ENCODE data around the gene CREB5. TPM values are rescaled to one million over a fixed set of nuclear protein-coding genes. Genes with fewer than 3 reads are reported as not detected.

The CREB5 gene, protein sequence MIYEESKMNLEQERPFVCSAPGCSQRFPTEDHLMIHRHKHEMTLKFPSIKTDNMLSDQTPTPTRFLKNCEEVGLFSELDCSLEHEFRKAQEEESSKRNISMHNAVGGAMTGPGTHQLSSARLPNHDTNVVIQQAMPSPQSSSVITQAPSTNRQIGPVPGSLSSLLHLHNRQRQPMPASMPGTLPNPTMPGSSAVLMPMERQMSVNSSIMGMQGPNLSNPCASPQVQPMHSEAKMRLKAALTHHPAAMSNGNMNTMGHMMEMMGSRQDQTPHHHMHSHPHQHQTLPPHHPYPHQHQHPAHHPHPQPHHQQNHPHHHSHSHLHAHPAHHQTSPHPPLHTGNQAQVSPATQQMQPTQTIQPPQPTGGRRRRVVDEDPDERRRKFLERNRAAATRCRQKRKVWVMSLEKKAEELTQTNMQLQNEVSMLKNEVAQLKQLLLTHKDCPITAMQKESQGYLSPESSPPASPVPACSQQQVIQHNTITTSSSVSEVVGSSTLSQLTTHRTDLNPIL
- total RNA-seq: 10 to 100 TPM in 5 of 9 donors, 1 to 10 TPM in 4; 7.6 to 38.7 (median 15.4) TPM
- 10 to 100 TPM; 12.3 to 15.2 TPM for polyA plus RNA-seq
- long read RNA-seq, donor 1, partial matches to known transcripts: 0 of 7 reads
- long read RNA-seq, donor 1, other reads (novel, unspliced or antisense): 6 of 7 reads
- long read RNA-seq, donor 2, partial matches to known transcripts: 2 of 7 reads
- long read RNA-seq, donor 2, other reads (novel, unspliced or antisense): 4 of 7 reads
- long read RNA-seq, donor 3, partial matches to known transcripts: 0 of 26 reads
- long read RNA-seq, donor 3, other reads (novel, unspliced or antisense): 23 of 26 reads

DNA sequence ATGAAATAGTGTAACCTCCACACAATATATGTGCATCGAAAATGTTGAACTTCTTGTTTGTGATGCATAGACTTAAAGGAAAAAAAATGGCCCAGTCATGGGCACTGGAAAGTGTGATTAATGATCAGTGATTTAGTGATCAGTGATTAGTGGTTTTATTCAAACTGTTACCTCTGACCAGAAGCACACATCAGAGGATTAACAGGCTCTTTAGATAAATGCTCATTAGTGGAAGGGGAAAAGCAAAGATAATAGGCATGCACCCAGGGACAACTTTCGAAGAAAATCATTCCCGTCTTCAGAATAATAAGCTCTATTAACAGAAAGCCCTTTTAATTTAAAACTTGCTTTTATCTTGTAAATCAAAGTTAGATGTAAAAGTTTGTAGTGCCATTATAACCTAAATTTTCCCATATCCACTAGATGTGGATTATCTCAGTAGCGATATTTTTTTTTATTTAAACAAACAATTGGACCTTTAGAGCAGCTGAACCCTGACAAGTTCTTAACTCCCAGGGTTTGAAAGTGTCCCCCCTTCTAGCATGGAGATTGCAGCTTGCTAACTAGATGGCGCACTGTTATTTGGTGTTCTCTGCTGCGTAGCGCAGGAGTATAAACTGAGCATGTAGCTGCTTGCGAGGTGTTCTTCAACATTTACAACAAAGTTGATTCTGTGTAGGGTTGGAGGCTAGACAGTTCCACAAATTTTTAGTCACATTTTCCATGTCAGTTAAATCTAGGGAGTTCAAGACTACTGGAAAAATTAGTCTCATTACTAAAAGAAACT, at the start of gene CREB5:
Gene CREB5, plus strand, starts transcription at position 643 of the 787 bp plus-strand sequence. CDS start 397 bp downstream, outside the sequence.
- intact Hi-C loops (cut with DNase I): loop anchor here in 6 of 10 donors (5.0 to 10.0 kb wide), 5 partner anchors 123 to 275 kb away; no protein-coding TSS in a partner anchor
- peaks cover 0 to 28% (median 0%) of the 10 kb centered on the region in 9 donors for H3K27me3 ChIP-seq
- TF ChIP-seq, protein P1, sequence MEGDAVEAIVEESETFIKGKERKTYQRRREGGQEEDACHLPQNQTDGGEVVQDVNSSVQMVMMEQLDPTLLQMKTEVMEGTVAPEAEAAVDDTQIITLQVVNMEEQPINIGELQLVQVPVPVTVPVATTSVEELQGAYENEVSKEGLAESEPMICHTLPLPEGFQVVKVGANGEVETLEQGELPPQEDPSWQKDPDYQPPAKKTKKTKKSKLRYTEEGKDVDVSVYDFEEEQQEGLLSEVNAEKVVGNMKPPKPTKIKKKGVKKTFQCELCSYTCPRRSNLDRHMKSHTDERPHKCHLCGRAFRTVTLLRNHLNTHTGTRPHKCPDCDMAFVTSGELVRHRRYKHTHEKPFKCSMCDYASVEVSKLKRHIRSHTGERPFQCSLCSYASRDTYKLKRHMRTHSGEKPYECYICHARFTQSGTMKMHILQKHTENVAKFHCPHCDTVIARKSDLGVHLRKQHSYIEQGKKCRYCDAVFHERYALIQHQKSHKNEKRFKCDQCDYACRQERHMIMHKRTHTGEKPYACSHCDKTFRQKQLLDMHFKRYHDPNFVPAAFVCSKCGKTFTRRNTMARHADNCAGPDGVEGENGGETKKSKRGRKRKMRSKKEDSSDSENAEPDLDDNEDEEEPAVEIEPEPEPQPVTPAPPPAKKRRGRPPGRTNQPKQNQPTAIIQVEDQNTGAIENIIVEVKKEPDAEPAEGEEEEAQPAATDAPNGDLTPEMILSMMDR (IDR thresholded peaks at IDR 0.05): peak in 7 of 12 donors; percentile 18 to 50 (median 36)
- no peak for TF ChIP-seq POLR2A (IDR thresholded peaks at IDR 0.05)
- H3K36me3 ChIP-seq: no peaks in the 10 kb centered on the region
- no peaks in the 10 kb centered on the region for H3K9me3 ChIP-seq
- H3K4me3 ChIP-seq: peak within 1 kb of the TSS in 10 of 12 donors; percentile 70 to 90 (median 84)
- ATAC-seq (no peak), DNase-seq (peak in 2 of 5 donors; percentile 14 to 21)
- H3K27ac ChIP-seq: peak within 1 kb of the TSS in 4 of 12 donors; percentile 89 to 98 (median 93)
- 58 to 69% (median 64%) methylated on average over 8 of the region's 8 CpGs for WGBS, 4 donors
- peaks cover 0 to 40% (median 17%) of the 10 kb centered on the region in 12 donors for H3K4me1 ChIP-seq

DNA sequence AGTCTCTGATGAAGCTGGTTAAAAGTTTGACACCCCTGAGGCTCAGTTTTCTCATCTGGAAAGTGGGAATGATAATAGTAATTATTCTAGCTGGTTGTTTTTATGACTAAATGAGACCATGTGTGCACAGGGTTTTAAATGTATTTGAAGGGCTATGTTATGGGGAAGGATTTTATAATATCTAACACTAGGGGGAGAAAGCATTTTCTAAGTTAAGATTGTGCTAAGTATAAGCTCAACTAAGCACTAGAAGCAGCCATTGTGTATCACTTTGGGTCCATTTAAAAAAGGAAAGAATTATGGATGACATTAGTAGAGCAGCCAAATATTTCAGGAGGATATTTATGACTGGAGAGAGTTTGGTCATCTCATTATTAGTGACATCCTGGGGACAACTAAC, 49.5 kb upstream of the CREB5 start:
- Histone ChIP-seq H3K4me3 (no peak overlapping the region), H3K4me1 (no peaks in the 10 kb centered on the region), H3K36me3 (no peaks in the 10 kb centered on the region), H3K27ac (no peak overlapping the region), H3K27me3 (peaks cover 0 to 3% (median 0%) of the 10 kb centered on the region in 9 donors), H3K9me3 (peaks cover 0 to 7% (median 0%) of the 10 kb centered on the region in 12 donors)
- TF ChIP-seq POLR2A (IDR thresholded peaks at IDR 0.05): no peak
- TF ChIP-seq, protein P1 (IDR thresholded peaks at IDR 0.05): peak in 1 of 12 donors; percentile 10
- ATAC-seq (no peak), DNase-seq (no peak)
- intact Hi-C loops (cut with DNase I): no loop called here

DNA sequence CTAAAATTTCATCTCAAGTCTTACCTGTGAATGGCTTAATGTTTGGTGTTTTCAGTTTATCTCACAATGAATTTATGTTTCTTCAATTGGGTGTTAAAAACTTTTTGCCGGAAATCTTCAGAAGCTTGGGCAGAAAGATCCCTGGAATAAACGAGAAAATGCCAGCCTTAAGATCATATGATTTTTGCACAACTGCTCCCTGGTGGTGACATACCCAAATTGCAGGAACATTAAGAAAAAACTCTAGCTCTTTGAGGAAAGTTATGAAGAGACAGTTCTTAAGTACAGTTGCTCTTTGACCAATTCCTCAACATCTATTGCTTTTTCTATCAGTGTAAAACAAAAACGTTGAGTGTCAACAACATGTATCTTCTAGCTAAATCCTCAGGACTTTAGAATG, 48.2 kb upstream of the CREB5 start:
- H3K27me3 ChIP-seq: peaks cover 0 to 3% (median 0%) of the 10 kb centered on the region in 9 donors
- no peak for ATAC-seq
- H3K4me3 ChIP-seq: no peak overlapping the region
- DNase-seq: no peak
- no peak overlapping the region for H3K27ac ChIP-seq
- TF ChIP-seq, protein P1 (IDR thresholded peaks at IDR 0.05): peak in 1 of 12 donors; percentile 5
- no peak for TF ChIP-seq POLR2A (IDR thresholded peaks at IDR 0.05)
- no peaks in the 10 kb centered on the region for H3K36me3 ChIP-seq
- 75 to 84% (median 82%) methylated on average over 3 of the region's 3 CpGs for WGBS, 4 donors
- peaks cover 0 to 7% (median 0%) of the 10 kb centered on the region in 12 donors for H3K9me3 ChIP-seq
- no peaks in the 10 kb centered on the region for H3K4me1 ChIP-seq
- intact Hi-C loops (cut with DNase I): no loop called here
